ENCODE measurements around the gene MOSMO.

DNA sequence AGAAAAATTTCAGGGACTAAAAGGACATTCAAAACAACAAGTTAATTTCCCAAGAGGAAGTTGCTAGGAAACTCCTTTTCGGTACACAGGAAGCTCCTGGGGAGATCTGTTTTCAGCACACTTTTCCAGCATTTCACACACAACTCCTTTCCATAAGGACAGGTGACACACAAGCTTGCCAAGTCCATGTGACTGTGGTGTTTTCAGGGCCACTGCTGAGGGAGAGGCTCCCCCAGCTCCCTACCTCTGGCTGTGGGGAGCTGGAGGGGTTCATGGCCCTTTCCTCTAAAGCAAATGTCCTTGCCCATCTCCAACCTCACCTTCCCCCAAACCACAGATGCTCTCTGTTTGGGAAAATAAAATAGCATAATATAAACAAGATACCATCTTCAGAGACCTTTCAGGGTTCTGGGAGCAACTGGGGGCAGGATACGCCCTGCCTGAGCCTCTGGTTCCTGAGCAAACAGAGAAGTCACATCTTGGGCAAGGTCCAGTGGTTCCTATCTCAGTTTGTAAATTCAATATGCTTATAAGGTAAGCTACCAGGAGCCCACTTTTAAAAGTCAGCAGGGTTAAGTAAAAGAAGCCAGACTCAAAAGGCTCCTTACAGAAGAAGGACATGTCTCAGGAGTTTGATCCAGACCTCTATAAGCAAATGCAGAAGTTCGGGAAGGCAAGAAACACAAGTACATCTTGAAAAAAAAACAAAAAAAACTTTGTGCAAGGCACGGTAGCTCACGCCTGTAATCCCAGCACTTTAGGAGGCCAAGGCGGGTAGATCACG is 10.0 kb upstream of the MOSMO start:
- TF ChIP-seq EZH2 (IDR thresholded peaks at IDR 0.05; ENCODE audit: low read length, unreplicated experiment) = no peak
- TF ChIP-seq, protein P1, sequence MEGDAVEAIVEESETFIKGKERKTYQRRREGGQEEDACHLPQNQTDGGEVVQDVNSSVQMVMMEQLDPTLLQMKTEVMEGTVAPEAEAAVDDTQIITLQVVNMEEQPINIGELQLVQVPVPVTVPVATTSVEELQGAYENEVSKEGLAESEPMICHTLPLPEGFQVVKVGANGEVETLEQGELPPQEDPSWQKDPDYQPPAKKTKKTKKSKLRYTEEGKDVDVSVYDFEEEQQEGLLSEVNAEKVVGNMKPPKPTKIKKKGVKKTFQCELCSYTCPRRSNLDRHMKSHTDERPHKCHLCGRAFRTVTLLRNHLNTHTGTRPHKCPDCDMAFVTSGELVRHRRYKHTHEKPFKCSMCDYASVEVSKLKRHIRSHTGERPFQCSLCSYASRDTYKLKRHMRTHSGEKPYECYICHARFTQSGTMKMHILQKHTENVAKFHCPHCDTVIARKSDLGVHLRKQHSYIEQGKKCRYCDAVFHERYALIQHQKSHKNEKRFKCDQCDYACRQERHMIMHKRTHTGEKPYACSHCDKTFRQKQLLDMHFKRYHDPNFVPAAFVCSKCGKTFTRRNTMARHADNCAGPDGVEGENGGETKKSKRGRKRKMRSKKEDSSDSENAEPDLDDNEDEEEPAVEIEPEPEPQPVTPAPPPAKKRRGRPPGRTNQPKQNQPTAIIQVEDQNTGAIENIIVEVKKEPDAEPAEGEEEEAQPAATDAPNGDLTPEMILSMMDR (conservative IDR thresholded peaks at IDR 0.05; ENCODE audit: low read depth, low read length) = no peak
- no peak for TF ChIP-seq EZH2phosphoT487 (IDR thresholded peaks at IDR 0.05; ENCODE audit: borderline replicate concordance, low read length)
